ENCODE measurements around the gene MRPS15. TPM values are rescaled to one million over a fixed set of nuclear protein-coding genes. Genes with fewer than 3 reads are reported as not detected.

Gene MRPS15
- total RNA-seq, 2 experiments from 2014 or later, result 92.3 to 99.9 TPM

Other genes starting within 250 kb of the MRPS15 start
- gene THRAP3, start 239.9 kb downstream of the MRPS15 start, total RNA-seq, result 100 to 1,000 TPM; 128 to 133 TPM
- gene SH3D21, start 158.0 kb downstream of the MRPS15 start, total RNA-seq, result 10 to 100 TPM; 18.9 to 19.3 TPM
- 10 to 100 TPM; 25.5 to 28.7 TPM for gene EVA1B, start 140.7 kb downstream of the MRPS15 start, total RNA-seq
- gene STK40, start 78.5 kb downstream of the MRPS15 start, total RNA-seq, result 10 to 100 TPM; 75.2 to 76.8 TPM
- gene LSM10, start 66.5 kb downstream of the MRPS15 start, total RNA-seq, result 10 to 100 TPM; 41.4 TPM
- gene OSCP1, start 13.9 kb downstream of the MRPS15 start, total RNA-seq, result 1 to 10 TPM; 1.3 to 1.7 TPM
- under 1 TPM; 0.43 TPM for gene CSF3R, start 18.5 kb upstream of the MRPS15 start, total RNA-seq